GM12878 (cell line): ENCODE measurements around the gene EBF3. TPM values are rescaled to one million over a fixed set of nuclear protein-coding genes. Genes with fewer than 3 reads are reported as not detected.

Experiments
- ATAC-seq: fragments of 200-7000 bp; cut with Tn5 transposase; 3 replicates; pipeline ENCODE4 v1.9.1; 2020; ENCODE audit warnings: mild to moderate bottlenecking, moderate library complexity
- BruUV-seq: library from RNA; stranded (reverse); fragments of 400-500 nt; replicated peaks from 2 replicates; lab custom pipeline; 2021; lab: Mats Ljungman, UMichigan
- CTCF ChIA-PET: fragments of 300-600 bp; sonication (Branson Sonifier 250); formaldehyde crosslinking; extraction: SDS; loops from one replicate; lab custom pipeline; 2021; ENCODE audit warnings: inconsistent platforms; lab: Yijun Ruan, JAX
- POLR2A ChIA-PET: fragments of 350-600 bp; formaldehyde crosslinking; extraction: SDS; loops from one replicate; lab custom pipeline; 2021; ENCODE audit warnings: inconsistent platforms; lab: Charles Lee
- RAD21 ChIA-PET: fragments of 300-600 bp; sonication (Branson Sonifier 250); formaldehyde crosslinking; loops from one replicate; lab custom pipeline; 2023; ENCODE audit warnings: antibody characterized with exemption; ENCODE audit not compliant: unreplicated experiment; lab: Charles Lee
- SMC1A ChIA-PET: fragments of 300-600 bp; sonication (Branson Sonifier 250); formaldehyde crosslinking; loops from one replicate; lab custom pipeline; 2023; ENCODE audit not compliant: unreplicated experiment, uncharacterized antibody; lab: Charles Lee
- DNase-seq: peaks from one replicate; pipeline ENCODE4 v3.0.0-alpha.2; 2011; ENCODE audit warnings: low read depth, low spot score
- FAIRE-seq: peaks from 3 replicates; lab custom pipeline; 2011; peaks lifted over from hg19 to GRCh38; lab: Jason Lieb, UNC
- H2AFZ ChIP-seq: 2 replicates; pipeline ENCODE4 v1.6.0; 2011; ENCODE audit warnings: low read depth, low read length, control low read depth; ENCODE audit not compliant: control insufficient read depth
- H3K27ac ChIP-seq: 2 replicates; pipeline ENCODE4 v1.5.1; 2011; ENCODE audit warnings: control low read depth; ENCODE audit not compliant: control insufficient read depth, insufficient read depth
- H3K27me3 ChIP-seq, 2 experiments: replicated peaks in 1 of 2; 2 replicates each; pipeline versions ENCODE4 v1.6.0 to v1.6.1; 2011; ENCODE audit warnings: low read length in 1 of 2; ENCODE audit not compliant: control insufficient read depth in 2 of 2, insufficient read depth in 2 of 2
- H3K36me3 ChIP-seq, 2 experiments: 2 replicates each; pipeline ENCODE4 v1.5.1; 2011; ENCODE audit warnings: low read length in 1 of 2; ENCODE audit not compliant: control insufficient read depth in 2 of 2, insufficient read depth in 2 of 2
- H3K4me1 ChIP-seq: 2 replicates; pipeline ENCODE4 v1.6.1; 2011; ENCODE audit warnings: mild to moderate bottlenecking, low read length, moderate library complexity, mixed read lengths; ENCODE audit not compliant: control insufficient read depth, insufficient read depth
- H3K4me2 ChIP-seq: 2 replicates; pipeline ENCODE4 v1.6.0; 2011; ENCODE audit warnings: control low read depth; ENCODE audit not compliant: control insufficient read depth, insufficient read depth
- H3K4me3 ChIP-seq: fragments of 200-600 bp; sonication (generic); 2 replicates; pipeline ENCODE4 v1.5.1; 2016
- H3K79me2 ChIP-seq: 2 replicates; pipeline ENCODE4 v1.6.0; 2011; ENCODE audit warnings: low read length; ENCODE audit not compliant: control insufficient read depth, insufficient read depth
- H3K9ac ChIP-seq: 2 replicates; pipeline ENCODE4 v1.8.0; 2011; ENCODE audit warnings: low read length, control low read depth, mixed read lengths; ENCODE audit not compliant: control insufficient read depth, insufficient read depth
- H3K9me3 ChIP-seq: replicated peaks from 3 replicates; pipeline ENCODE4 v1.5.1; 2011; ENCODE audit warnings: mild to moderate bottlenecking, low read length; ENCODE audit not compliant: control insufficient read depth, insufficient read depth
- H4K20me1 ChIP-seq: 2 replicates; pipeline ENCODE4 v1.6.0; 2011; ENCODE audit not compliant: control insufficient read depth, insufficient read depth
- BACH1 ChIP-seq: fragments of 450-650 bp; IDR thresholded peaks from 2 replicates; pipeline ENCODE4 v1.6.1; 2017; ENCODE audit warnings: mild to moderate bottlenecking, borderline replicate concordance
- E2F4 ChIP-seq: IDR thresholded peaks from 2 replicates; pipeline ENCODE4 v1.6.1; 2012; ENCODE audit warnings: low read depth, low read length, improper control_type of control experiment
- EGR1 ChIP-seq, 2 experiments: IDR thresholded peaks; 1 replicate in 1 of 2; 2 replicates in 1 of 2; pipeline ENCODE4 v1.6.1; 2011 to 2012; ENCODE audit warnings: low read depth in 2 of 2, low read length in 2 of 2, borderline replicate concordance in 1 of 2, mild to moderate bottlenecking in 1 of 2, moderate library complexity in 1 of 2
- NRF1 ChIP-seq: conservative IDR thresholded peaks from 2 replicates; pipeline ENCODE4 v1.6.1; 2011; ENCODE audit warnings: mild to moderate bottlenecking, low read depth, low read length, improper control_type of control experiment
- RAD51 ChIP-seq: fragments of 450-650 bp; IDR thresholded peaks from 2 replicates; pipeline ENCODE4 v1.6.1; 2016; ENCODE audit warnings: moderate library complexity, mild to moderate bottlenecking, inconsistent platforms
- TCF12 ChIP-seq: IDR thresholded peaks from 2 replicates; pipeline ENCODE4 v1.6.1; 2011; ENCODE audit warnings: low read depth, mild to moderate bottlenecking, low read length
- TCF7 ChIP-seq: IDR thresholded peaks from 2 replicates; pipeline ENCODE4 v1.6.1; 2014; ENCODE audit warnings: antibody characterized with exemption, borderline replicate concordance
- ZBTB40 ChIP-seq: fragments of 450-650 bp; IDR thresholded peaks from 2 replicates; pipeline ENCODE4 v1.6.1; 2016; ENCODE audit warnings: mild to moderate bottlenecking, moderate library complexity, borderline replicate concordance
- ZSCAN29 ChIP-seq: fragments of 450-650 bp; IDR thresholded peaks from 2 replicates; pipeline ENCODE4 v1.6.1; 2017; ENCODE audit warnings: mild to moderate bottlenecking, moderate library complexity
- WGBS: methylation state at CpG from one replicate; pipeline ENCODE4 v1.1.6; 2016; ENCODE audit warnings: low lambda C conversion rate; ENCODE audit not compliant: insufficient replicate concordance, insufficient coverage; ENCODE audit errors: missing lambda C conversion rate; 5-methylcytosine and 5-hydroxymethylcytosine counted together
- in situ Hi-C: fragments of 300-500 bp; cut with MboI; formaldehyde crosslinking; loops from 9 replicates; pipeline ENCODE4 v1.14.3; 2018; ENCODE audit warnings: mixed read lengths
- intact Hi-C: fragments of 100-400 bp; cut with micrococcal nuclease; formaldehyde crosslinking; loops from one replicate; pipeline ENCODE4 v1.14.2; 2022; ENCODE audit not compliant: unreplicated experiment
- polyA plus RNA-seq, 11 experiments: library from polyadenylated mRNA; depleted of rRNA in 4 of 11; unstranded in 6 of 11; stranded (reverse) in 5 of 11; fragments of >200 nt; fragmentation: Nextera tagmentation in 4 of 11; fragmentation: Illumina TruSeq in 1 of 11; extraction: Ambion mirVana in 4 of 11; extraction: Trizol in 1 of 11; gene quantifications; 1 replicate in 1 of 11; 2 replicates in 10 of 11; pipeline versions ENCODE4 v1.2.1 to v1.2.3, GENCODE V29; 2011 to 2016; ENCODE audit warnings: inconsistent platforms in 2 of 11, missing spikeins in 2 of 11, low read depth in 1 of 11
- total RNA-seq, 4 experiments: library from RNA; depleted of rRNA in 3 of 4; stranded (reverse); fragments of >200 nt in 3 of 4; fragmentation: Illumina TruSeq in 1 of 4; extraction: Trizol in 1 of 4; gene quantifications; 2 replicates each; pipeline versions ENCODE4 v1.2.1 to v1.2.3, GENCODE V29; 2013 to 2021

EBF3 gene
- total and polyA plus RNA-seq, 10 of the 15 experiments (the other 5 are each of a cell fraction or from before 2014, with no cell fraction given): not detected

GRCh38 chr10:129884398-129885078, 79.5 kb downstream of the EBF3 start:
- intact Hi-C loops (loop anchor here (5.0 kb wide), 2 partner anchors 223 to 243 kb away; no protein-coding TSS in a partner anchor), in situ Hi-C loops (no loop called here)
- H3K36me3 ChIP-seq: no peaks in the 10 kb centered on the region
- no peaks in the 10 kb centered on the region for H4K20me1 ChIP-seq
- DNase-seq: no peak
- no peak overlapping the region for H3K27ac ChIP-seq
- no TSS peak for BruUV-seq
- no peak for TF ChIP-seq BACH1
- no peak for TF ChIP-seq E2F4
- TF ChIP-seq RAD51: no peak
- TF ChIP-seq EGR1 (IDR thresholded peaks at IDR 0.05; ENCODE audit: borderline replicate concordance in 1 of 2, low read depth in 2 of 2, low read length in 2 of 2): no peak
- TF ChIP-seq TCF12: no peak
- no peak for TF ChIP-seq NRF1
- TF ChIP-seq ZSCAN29: no peak
- TF ChIP-seq ZBTB40: no peak
- no peak for TF ChIP-seq TCF7
- TF ChIP-seq, all 136 proteins: peak for 0
- FAIRE-seq (no peak), ATAC-seq (no peak)
- POLR2A ChIA-PET: no interaction called here
- Histone ChIP-seq H3K4me3 (no peak overlapping the region), H3K4me2 (no peak overlapping the region), H3K4me1 (no peaks in the 10 kb centered on the region), H3K9ac (no peak overlapping the region), H2AFZ (no peak overlapping the region), H3K27me3 (no peaks in the 10 kb centered on the region), H3K9me3 (no peaks in the 10 kb centered on the region), H3K79me2 (no peaks in the 10 kb centered on the region)
- RAD21 ChIA-PET: no interaction called here
- SMC1A ChIA-PET: no interaction called here
- CTCF ChIA-PET: no interaction called here
- WGBS: 47% methylated on average over 18 of the region's 18 CpGs
